Parathyroid adenoma (tissue), 2 donors: Measurements from ENCODE around the gene ZNF668.

Experiments used
- H2AFZ ChIP-seq: fragments of 300-600 bp; sonication (generic); one replicate; pipeline ENCODE4 v1.7.0; 2017; ENCODE audit warnings: antibody characterized with exemption, mild to moderate bottlenecking
- H3K27ac ChIP-seq: fragments of 300-600 bp; sonication (generic); one replicate; pipeline ENCODE4 v1.7.0; 2017
- H3K27me3 ChIP-seq: fragments of 300-600 bp; sonication (generic); one replicate; pipeline ENCODE4 v1.7.0; 2017; ENCODE audit warnings: low read length; ENCODE audit not compliant: control insufficient read depth, insufficient read depth
- H3K36me3 ChIP-seq: fragments of 300-600 bp; sonication (generic); one replicate; pipeline ENCODE4 v1.7.0; 2017; ENCODE audit warnings: low read length; ENCODE audit not compliant: control insufficient read depth, insufficient read depth
- H3K4me1 ChIP-seq: fragments of 300-600 bp; sonication (generic); one replicate; pipeline ENCODE4 v1.7.0; 2017; ENCODE audit warnings: control low read depth
- H3K4me2 ChIP-seq: fragments of 300-600 bp; sonication (generic); one replicate; pipeline ENCODE4 v1.7.0; 2017; ENCODE audit warnings: low read length
- H3K4me3 ChIP-seq: fragments of 300-600 bp; sonication (generic); one replicate; pipeline ENCODE4 v1.7.0; 2017; ENCODE audit warnings: low read depth, low read length
- H3K79me2 ChIP-seq: fragments of 300-600 bp; sonication (generic); one replicate; pipeline ENCODE4 v1.7.0; 2017; ENCODE audit warnings: control low read depth
- H3K9ac ChIP-seq: fragments of 300-600 bp; sonication (generic); one replicate; pipeline ENCODE4 v1.7.0; 2017; ENCODE audit warnings: mild to moderate bottlenecking
- H3K9me3 ChIP-seq: fragments of 300-600 bp; sonication (generic); one replicate; pipeline ENCODE4 v1.7.0; 2017; ENCODE audit warnings: low read length; ENCODE audit not compliant: control insufficient read depth
- CTCF ChIP-seq: fragments of 300-600 bp; sonication (generic); IDR thresholded peaks from one replicate; pipeline ENCODE4 v1.7.0; 2017; ENCODE audit warnings: antibody characterized with exemption, mild to moderate bottlenecking
- donor health status: primary hyperparathyroidism.

The ZNF668 gene

GRCh38 chr16:31067342-31067741 is 6.7 kb downstream of the ZNF668 start:
- H3K27ac ChIP-seq, result no peak overlapping the region
- H3K9ac ChIP-seq, result no peak overlapping the region
- peaks cover 2% of the 10 kb centered on the region for H3K79me2 ChIP-seq
- H3K4me3 ChIP-seq, result no peak overlapping the region
- H2AFZ ChIP-seq, result no peak overlapping the region
- H3K9me3 ChIP-seq, result no peaks in the 10 kb centered on the region
- TF ChIP-seq CTCF, result no peak
- no peak overlapping the region for H3K4me2 ChIP-seq
- no peaks in the 10 kb centered on the region for H3K36me3 ChIP-seq
- no peaks in the 10 kb centered on the region for H3K27me3 ChIP-seq
- H3K4me1 ChIP-seq, result no peaks in the 10 kb centered on the region

GRCh38 chr16:31064882-31065461 is 9.1 kb downstream of the ZNF668 start:
- Histone ChIP-seq H3K27ac (no peak overlapping the region), H3K79me2 (no peaks in the 10 kb centered on the region), H3K4me2 (no peak overlapping the region), H2AFZ (no peak overlapping the region), H3K4me3 (no peak overlapping the region), H3K36me3 (no peaks in the 10 kb centered on the region), H3K27me3 (no peaks in the 10 kb centered on the region), H3K9me3 (no peaks in the 10 kb centered on the region), H3K9ac (no peak overlapping the region), H3K4me1 (no peaks in the 10 kb centered on the region)
- no peak for TF ChIP-seq CTCF

- no peak for TF ChIP-seq CTCF
- Histone ChIP-seq H3K9me3 (no peaks in the 10 kb centered on the region), H3K4me1 (no peaks in the 10 kb centered on the region), H2AFZ (no peak overlapping the region), H3K27me3 (no peaks in the 10 kb centered on the region), H3K9ac (no peak overlapping the region), H3K4me2 (no peak overlapping the region), H3K79me2 (no peaks in the 10 kb centered on the region), H3K27ac (peak overlapping the region; percentile 11), H3K4me3 (no peak overlapping the region), H3K36me3 (no peaks in the 10 kb centered on the region)
These were observed 10.0 kb downstream of the ZNF668 start for GRCh38 chr16:31063843-31064611.

- no peaks in the 10 kb centered on the region for H3K79me2 ChIP-seq
- no peak overlapping the region for H3K9ac ChIP-seq
- no peaks in the 10 kb centered on the region for H3K36me3 ChIP-seq
- H3K4me3 ChIP-seq, result no peak overlapping the region
- no peak overlapping the region for H2AFZ ChIP-seq
- TF ChIP-seq CTCF, result no peak
- no peaks in the 10 kb centered on the region for H3K9me3 ChIP-seq
- H3K27ac ChIP-seq, result no peak overlapping the region
- no peak overlapping the region for H3K4me2 ChIP-seq
- H3K4me1 ChIP-seq, result no peaks in the 10 kb centered on the region
- no peaks in the 10 kb centered on the region for H3K27me3 ChIP-seq
These were observed 10.6 kb downstream of the ZNF668 start for GRCh38 chr16:31063495-31063842.
